Natural killer cell (primary cell): ENCODE data around the gene METTL2A. TPM values are rescaled to one million over a fixed set of nuclear protein-coding genes. Genes with fewer than 3 reads are reported as not detected.

Experiments
- total RNA-seq, 4 donors: library from RNA; stranded (reverse); fragments of 120-200 nt in 1 of 4; gene quantifications; one replicate each; pipeline versions ENCODE4 v1.2.3 to v1.2.4, GENCODE V29; 2013 to 2022

The METTL2A gene
- total RNA-seq, 3 donors from 2014 or later (not counting 1 experiment from before 2014, with no cell fraction given) = 10.8 to 13.5 (median 11.5) TPM

Other genes with a start within 250 kb of the METTL2A start
- under 1 TPM in 1 of 3 donors, not detected in 2; 0.45 TPM for gene EFCAB3, start 43.3 kb upstream of the METTL2A start, total RNA-seq
- gene TLK2, start 54.9 kb downstream of the METTL2A start, total RNA-seq = 10 to 100 TPM; 63.8 to 77.2 (median 68.2) TPM
- gene MRC2, start 203.8 kb downstream of the METTL2A start, total RNA-seq = under 1 TPM; 0.23 to 0.54 (median 0.50) TPM